Activated CD8-positive, alpha-beta memory T cell treated with anti-CD3 and anti-CD28 coated beads, Interleukin-2, amount 50 U/mL, for 48 hours (primary cell): ENCODE measurements around the gene SLC20A1.
"Not testable (repeated sequence)": the region's sequence is repeated elsewhere in the genome, so short reads cannot be mapped to it uniquely, and the experiment has no call there.

Experiments
- DNase-seq: peaks from one replicate; pipeline ENCODE4 v3.0.0-alpha.2; 2020

The SLC20A1 gene

GRCh38 chr2:112646791-112647689, 1.3 kb downstream of the SLC20A1 start:
- DNase-seq: no peak

GRCh38 chr2:112648081-112648480, 2.3 kb downstream of the SLC20A1 start:
- no peak for DNase-seq

DNA sequence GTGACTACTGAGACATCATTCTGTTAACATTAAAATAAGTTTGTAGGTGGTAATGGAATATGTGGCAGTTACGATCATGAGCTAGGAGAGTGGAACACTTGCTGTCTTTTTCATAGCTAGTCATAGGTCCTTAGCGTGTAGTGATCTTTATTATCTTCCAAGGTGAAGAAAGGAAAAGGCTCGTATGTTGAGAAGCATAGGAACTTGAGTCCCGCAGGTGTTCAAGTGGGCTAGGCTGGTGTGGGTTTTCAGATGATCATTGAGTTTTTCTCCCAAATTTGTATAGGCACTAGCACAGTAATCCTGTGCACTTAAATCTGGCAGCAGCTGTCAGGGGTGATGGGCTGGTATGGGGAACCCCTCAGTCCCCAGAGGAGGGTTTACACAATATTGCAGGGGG, 10.9 kb downstream of the SLC20A1 start:
- no peak for DNase-seq

DNA sequence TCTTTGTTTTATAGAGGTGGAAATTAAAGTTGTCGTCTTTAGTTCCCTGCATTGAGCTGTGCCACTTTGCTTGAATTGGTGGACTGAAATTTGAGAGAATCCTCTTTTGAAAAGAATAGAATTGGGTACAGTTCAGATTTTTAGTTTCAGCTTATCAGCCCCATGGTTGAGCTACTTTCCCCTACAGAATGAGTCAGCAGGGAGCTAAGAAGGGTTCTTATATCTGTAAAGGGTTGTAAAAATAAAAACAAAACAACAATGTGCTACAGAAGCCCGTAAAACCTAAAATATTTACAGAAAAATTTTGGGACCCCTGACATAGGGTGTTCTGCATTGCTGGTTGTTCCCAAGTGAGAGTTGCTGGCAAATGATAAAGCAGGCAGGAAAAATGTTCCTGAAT, 12.6 kb downstream of the SLC20A1 start:
- no peak for DNase-seq

GRCh38 chr2:112658839-112659667, 13.3 kb downstream of the SLC20A1 start:
- no peak for DNase-seq

DNA sequence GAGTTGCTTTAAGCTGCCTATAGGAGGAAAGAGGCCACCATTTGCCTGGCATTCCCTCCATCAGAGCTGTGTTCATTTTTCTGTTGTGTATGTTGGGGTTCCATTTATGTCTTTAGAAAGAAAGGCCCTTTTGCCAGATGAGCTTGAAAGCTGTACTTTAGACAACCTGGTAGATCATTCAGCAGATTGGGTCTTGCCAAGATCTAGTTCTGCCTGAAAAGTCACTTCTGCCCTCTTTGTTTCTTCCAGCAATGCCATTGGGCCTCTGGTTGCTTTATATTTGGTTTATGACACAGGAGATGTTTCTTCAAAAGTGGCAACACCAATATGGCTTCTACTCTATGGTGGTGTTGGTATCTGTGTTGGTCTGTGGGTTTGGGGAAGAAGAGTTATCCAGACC, 14.4 kb downstream of the SLC20A1 start:
- DNase-seq: no peak

DNA sequence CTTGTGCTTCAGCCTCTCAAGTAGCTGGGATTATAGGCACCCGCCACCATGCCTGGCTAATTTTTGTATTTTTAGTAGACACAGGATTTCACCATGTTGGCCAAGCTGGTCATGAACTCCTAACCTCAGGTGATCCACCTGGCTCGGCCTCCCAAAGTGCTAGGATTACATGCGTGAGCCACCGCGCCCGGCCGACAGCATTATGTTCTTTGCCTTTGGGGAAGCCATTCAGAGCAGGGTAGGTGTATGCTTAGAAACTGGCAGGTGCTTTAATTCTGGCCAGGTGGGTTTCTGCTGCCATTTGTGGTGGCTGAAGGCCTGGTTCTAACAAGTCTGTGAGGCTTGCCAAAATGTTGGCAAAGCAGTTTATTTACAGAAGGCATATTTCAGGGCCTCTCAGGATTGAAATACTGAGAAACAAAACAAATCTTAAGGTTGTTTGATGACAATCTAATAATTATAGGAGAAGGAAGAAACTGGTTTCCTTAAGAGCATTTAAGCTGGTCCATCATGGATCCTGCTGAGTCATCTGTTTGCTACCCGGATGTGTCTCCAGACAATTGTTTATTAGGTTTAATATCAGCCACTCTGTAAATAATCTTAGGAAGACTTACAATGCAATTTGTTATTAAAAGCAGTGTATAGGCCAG, 16.0 kb downstream of the SLC20A1 start:
- DNase-seq: no peak

GRCh38 chr2:112662704-112663103, 17.0 kb downstream of the SLC20A1 start:
- no peak for DNase-seq

DNA sequence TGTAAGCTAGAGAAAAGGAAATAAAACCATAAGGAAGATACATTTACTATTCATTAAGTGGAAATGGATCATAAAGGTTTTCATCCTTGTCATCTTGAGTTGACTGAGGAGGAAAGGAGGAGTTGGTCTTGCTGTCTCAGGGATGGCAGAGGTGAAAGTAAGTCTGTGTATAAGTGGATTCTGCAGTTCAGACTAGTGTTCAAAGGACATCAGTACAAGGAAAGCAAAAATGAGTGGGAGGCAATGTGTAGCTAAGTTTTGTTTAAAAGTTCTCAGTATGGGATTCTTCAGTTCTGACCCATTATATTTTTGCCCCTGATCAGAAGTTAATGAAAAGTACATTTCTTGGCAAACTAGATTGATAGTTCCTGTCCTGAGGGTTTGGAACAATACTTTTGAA, 18.9 kb downstream of the SLC20A1 start:
- DNase-seq: no peak

DNA sequence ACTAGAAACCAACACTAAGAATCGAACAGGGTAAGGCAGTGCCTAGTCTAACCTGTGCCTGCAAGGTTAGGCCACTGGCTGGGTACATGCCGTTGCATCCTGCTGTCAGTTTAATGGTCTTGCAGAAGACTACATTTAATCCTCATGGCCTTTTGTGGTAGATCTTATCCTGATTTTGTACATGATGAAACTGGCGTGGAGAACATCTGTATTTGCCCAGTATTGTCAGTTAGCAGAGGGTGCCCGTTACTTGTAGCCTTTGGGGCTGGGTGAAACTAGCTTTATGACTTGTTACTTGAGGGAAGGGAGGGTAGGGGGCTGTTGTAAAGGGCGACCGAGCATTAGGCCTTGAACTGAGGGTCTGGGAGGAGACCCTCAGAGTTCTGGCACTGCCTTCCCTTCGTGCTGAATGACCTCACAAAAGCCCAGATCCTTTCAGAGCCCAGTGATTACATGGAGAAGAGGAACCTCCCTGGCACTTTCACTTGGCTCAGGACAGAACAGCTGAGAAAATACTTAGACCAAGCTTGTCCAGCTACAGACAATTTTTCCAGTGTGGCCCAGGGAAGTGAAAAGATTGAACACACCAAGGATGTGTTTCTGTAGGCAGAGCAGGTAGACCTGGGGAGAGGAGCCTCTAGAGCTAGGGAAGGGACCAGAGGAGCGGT, 19.5 kb downstream of the SLC20A1 start:
- DNase-seq: no peak

GRCh38 chr2:112666761-112667122, 21.0 kb downstream of the SLC20A1 start:
- no peak for DNase-seq

GRCh38 chr2:112667540-112667939, 21.8 kb downstream of the SLC20A1 start:
- not testable (repeated sequence) for DNase-seq

DNA sequence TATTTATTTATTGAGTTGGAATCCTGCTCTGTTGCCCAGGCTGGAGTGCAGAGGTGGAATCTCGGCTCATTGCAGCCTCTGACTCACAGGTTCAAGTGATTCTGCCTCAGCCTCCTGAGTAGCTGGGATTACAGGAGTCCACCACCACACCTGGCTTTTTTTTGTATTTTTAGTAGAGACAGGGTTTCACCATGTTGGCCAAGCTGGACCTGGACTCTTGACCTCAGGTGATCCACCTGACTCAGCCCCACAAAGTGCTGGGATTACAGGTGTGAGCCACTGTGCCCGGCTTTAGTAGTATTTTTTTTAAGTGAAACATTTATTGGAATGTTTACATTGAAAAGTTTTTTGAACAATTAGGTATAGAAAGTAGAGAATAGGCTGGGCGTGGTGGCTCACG, 23.9 kb downstream of the SLC20A1 start:
- no peak for DNase-seq

DNA sequence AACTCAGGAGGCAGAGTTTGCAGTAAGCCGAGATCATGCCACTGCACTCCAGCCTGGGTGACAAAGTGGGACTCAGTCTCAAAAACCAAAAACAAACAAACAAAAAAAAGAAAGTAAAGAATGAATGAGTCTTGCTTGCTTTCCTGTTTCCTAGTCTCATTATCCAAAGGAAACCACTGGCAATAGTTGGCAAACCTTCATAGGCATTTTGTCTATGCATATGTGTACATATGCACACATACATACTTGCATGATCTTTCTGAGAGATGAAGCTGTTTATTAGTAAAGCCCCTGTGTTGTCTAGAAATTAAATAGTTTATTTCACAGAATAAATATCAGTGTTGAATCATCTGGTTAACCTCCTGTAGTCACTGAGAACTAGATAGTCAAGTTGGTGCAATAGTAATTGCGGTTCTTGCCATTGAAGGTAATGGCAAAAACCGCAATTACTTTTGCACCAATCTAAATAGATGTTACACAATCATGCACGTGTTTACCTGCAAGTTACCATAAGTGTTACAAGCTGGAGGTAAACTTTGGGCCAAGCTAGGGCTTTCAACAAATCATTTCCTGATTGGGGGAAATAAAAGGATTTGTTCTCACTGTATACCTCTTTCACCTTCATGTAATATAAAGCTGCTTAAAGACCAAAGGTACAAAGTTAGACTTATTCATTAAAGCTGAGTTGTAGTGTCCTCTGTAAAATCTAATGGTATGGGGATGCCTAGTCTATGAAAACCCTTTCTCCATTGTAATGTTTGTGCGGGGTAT, 24.7 kb downstream of the SLC20A1 start:
- no peak for DNase-seq

DNA sequence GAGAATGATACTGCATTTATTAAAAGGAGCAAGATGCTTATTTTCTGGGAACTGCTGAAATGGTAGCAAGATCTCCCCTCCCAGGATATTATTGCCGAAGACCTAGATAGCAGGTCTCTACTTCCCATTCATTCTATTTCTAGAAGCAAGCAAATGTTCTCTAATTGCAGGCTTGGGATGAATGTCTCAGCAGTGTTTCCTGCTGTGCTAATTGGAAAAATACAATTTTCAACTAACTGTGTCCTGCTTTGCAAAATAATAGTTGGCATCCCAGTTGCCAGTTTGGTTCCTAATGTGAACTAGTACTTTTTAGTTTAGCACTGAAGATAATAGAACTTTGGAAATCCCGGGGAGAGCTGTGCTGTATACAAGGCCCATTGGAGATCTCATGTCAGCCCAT, 26.1 kb downstream of the SLC20A1 start:
- DNase-seq: no peak

DNA sequence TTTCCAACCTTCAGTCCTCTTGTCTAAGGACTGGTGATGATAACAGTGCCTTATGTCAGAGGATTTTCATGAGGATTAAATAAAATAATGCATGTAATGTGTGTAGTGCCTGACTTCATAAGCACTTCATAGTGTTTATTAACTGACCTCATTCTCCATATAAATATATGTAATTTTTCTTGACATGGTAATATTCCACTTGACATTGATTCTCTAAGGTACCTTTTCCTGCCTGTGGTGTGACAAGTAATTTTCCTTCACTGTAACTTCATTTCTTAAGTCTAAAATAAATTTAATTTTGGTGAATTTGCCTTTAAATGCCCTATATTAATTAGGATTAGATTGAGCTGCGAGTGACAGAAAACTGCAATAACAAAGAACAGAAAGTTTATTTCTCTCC, 27.3 kb downstream of the SLC20A1 start:
- no peak for DNase-seq

- no peak for DNase-seq
Measured at GRCh38 chr2:112674229-112674628, 28.5 kb downstream of the SLC20A1 start.

DNA sequence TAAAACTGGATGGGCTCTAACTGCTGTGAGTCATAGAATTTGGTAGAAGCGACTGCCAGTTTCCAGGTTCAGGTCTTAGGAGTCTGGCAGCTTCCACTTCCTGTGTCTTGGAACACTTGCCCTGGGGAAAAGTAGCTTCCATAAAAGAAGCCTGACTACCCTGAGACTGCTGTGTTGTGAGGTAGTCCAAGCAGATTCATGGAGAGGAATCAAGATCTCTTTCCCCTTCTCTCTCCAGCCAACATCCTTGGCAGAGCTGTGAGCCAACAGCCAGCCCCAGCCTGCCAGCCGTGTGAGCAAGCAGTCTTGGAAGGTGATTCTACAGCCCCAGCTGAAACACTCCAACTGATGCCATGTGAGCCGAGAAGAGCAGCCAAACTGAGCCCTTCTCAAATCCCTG, 33.7 kb downstream of the SLC20A1 start:
- no peak for DNase-seq

- no peak for DNase-seq
Measured at GRCh38 chr2:112680666-112681101, 34.9 kb downstream of the SLC20A1 start.

DNA sequence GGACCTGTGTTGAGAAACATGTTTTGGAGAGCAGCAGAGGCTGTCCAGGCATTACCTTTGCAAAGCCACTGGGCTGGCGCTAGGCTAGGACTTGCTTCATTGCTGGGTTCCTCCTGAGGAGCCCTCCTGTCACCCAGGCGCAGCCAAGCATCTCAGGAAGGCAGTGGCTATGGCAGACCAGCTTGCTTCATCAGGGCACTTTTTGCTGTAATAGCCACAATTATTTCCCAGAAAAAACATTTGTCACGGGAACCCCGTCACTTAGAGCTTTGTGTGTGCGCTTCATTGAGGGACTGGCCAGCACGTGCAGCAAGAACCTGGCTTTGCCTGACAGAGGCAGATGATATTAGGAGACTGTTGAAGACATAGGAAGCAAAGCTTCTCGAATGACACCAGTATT, 36.4 kb downstream of the SLC20A1 start:
- DNase-seq: no peak

DNA sequence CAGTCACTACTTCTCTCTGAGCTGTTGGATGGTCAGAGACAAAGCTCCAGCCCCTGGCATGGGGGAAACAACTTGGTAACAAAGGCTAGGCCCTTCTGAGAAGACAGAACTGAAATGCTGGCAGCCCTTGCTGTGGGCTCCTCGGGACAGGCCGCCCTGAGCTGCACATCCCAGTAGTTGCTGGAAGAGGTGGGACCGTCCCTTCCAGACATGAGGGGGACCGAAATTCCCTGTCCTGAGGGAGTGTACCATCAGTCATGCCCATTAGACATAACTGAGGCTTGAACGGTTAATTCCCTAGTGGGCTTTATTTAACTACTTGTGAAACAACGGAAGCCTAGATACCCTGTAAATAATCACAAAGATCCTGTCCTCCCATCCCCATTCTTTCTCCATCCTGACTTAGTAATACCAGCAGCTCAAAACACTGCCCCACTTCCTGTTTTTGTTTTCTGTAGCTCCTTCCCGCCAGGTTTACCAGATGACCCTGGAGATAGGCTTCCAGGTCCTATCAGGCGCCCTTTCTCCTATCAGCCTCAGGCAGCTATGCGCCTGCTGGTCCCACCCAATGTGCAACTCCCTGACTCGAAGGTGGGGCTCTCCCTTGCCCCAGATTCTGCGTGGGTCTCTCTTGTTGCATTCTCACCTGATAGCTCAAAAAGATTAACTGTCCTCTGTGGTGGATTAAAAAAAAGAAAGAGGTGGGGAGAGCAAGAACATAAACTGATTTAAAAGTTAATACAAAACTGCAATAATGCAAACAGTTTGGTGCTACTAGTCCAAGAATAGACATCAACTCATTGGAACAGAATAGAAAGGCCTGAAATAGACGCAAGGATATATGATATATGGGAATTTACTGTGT, 38.0 kb downstream of the SLC20A1 start:
- DNase-seq: no peak
